Esophagus muscularis mucosa (tissue), 3 donors: ENCODE measurements around the gene PARP14.

Experiments used
- EP300 ChIP-seq: sonication (generic); formaldehyde crosslinking; IDR thresholded peaks from one replicate; pipeline ENCODE4 v1.6.1; 2017; ENCODE audit warnings: antibody characterized with exemption
- POLR2AphosphoS5 ChIP-seq, 2 donors: sonication (generic); formaldehyde crosslinking; IDR thresholded peaks; one replicate each; pipeline ENCODE4 v1.6.1; 2017; ENCODE audit warnings: antibody characterized with exemption in 2 of 2

DNA sequence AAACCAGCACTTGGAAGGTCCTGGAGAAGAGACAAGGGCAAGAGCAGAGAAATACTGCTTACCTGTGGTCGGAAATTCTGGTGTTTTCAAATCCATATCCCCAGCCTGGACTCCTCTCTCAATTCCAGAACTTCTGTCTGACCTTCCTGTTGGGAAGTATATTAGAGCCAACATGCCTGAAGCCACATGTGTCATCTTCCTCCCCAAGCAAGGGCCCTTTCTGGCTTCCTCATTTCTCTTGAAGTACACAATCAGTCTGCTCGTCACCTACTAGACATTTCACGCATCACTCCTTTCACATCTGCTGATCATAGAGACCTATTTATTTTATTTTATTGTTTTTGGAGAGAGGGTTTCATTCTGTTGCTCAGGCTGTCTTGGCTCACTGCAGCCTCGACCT, 8.4 kb downstream of the PARP14 start:
- TF ChIP-seq POLR2AphosphoS5 (IDR thresholded peaks at IDR 0.05) (no peak), EP300 (no peak)
